Breast epithelium (tissue), 4 donors: ENCODE results near the gene SLC10A3. TPM values are rescaled to one million over a fixed set of nuclear protein-coding genes. Genes with fewer than 3 reads are reported as not detected.

Experiments
- DNase-seq, 2 donors: peaks; one replicate each; pipeline ENCODE4 v3.0.0-alpha.2; 2019; ENCODE audit warnings: low spot score in 2 of 2
- H3K27ac ChIP-seq, 2 donors: fragments of 200-600 bp; sonication (generic) in 1 of 2; one replicate each; pipeline ENCODE4 v1.5.1; 2016 to 2019; ENCODE audit warnings: mild to moderate bottlenecking in 1 of 2
- H3K27me3 ChIP-seq, 2 donors: fragments of 200-600 bp; sonication (generic) in 1 of 2; one replicate each; pipeline versions ENCODE4 v1.5.1 to v1.6.0; 2017 to 2019; ENCODE audit warnings: control low read depth in 1 of 2, mild to moderate bottlenecking in 1 of 2
- H3K36me3 ChIP-seq: fragments of 200-600 bp; one replicate; pipeline ENCODE4 v1.5.1; 2019
- H3K4me1 ChIP-seq, 2 donors: fragments of 200-600 bp; sonication (generic); one replicate each; pipeline ENCODE4 v1.5.1; 2016 to 2019; ENCODE audit warnings: control low read depth in 1 of 2
- H3K4me3 ChIP-seq, 3 donors: fragments of 200-600 bp; sonication (generic); 1 replicate in 2 of 3; 2 replicates in 1 of 3; pipeline ENCODE4 v1.5.1; 2016 to 2019; ENCODE audit warnings: mild to moderate bottlenecking in 3 of 3, moderate library complexity in 2 of 3
- H3K9me3 ChIP-seq, 2 donors: fragments of 200-600 bp; sonication (generic) in 1 of 2; one replicate each; pipeline ENCODE4 v1.5.1; 2016 to 2019; ENCODE audit warnings: control low read depth in 1 of 2
- CTCF ChIP-seq, 3 donors: fragments of 450-650 bp; IDR thresholded peaks; one replicate each; pipeline ENCODE4 v1.5.1; 2016 to 2017; ENCODE audit warnings: antibody characterized with exemption in 3 of 3, mild to moderate bottlenecking in 3 of 3, moderate library complexity in 3 of 3
- POLR2A ChIP-seq: fragments of 450-650 bp; IDR thresholded peaks from one replicate; pipeline ENCODE4 v1.6.1; 2016; ENCODE audit warnings: antibody characterized with exemption, mild to moderate bottlenecking, moderate library complexity
- POLR2AphosphoS5 ChIP-seq, 3 donors: sonication (generic); formaldehyde crosslinking; IDR thresholded peaks; one replicate each; pipeline ENCODE4 v1.6.1; 2017; ENCODE audit warnings: antibody characterized with exemption in 3 of 3
- intact Hi-C: fragments of 100-400 bp; cut with DNase I; formaldehyde crosslinking; loops from one replicate; pipeline ENCODE4 v1.15.1; 2023; ENCODE audit warnings: low total_unique reads
- total RNA-seq, 3 donors: library from RNA; depleted of rRNA; stranded (reverse); fragments of >200 nt; gene quantifications; one replicate each; pipeline ENCODE4 v1.1.0, GENCODE V29; 2016

Gene SLC10A3
- total RNA-seq, 3 donors from 2014 or later: 17.0 to 24.0 (median 19.5) TPM

- no peak for DNase-seq
- intact Hi-C loops: no loop called here
These were observed 26.7 kb downstream of the SLC10A3 start for GRCh38 chrX:154463611-154464220.

GRCh38 chrX:154462396-154462795 is 28.0 kb downstream of the SLC10A3 start:
- no peak for DNase-seq
- intact Hi-C loops: no loop called here
- Histone ChIP-seq H3K9me3 (peaks cover 0 to 3% of the 10 kb centered on the region in 2 donors), H3K4me3 (no peak overlapping the region), H3K36me3 (no peaks in the 10 kb centered on the region), H3K4me1 (no peaks in the 10 kb centered on the region), H3K27ac (no peak overlapping the region), H3K27me3 (peaks cover 0 to 29% of the 10 kb centered on the region in 2 donors)
- no peak for TF ChIP-seq POLR2AphosphoS5 (IDR thresholded peaks at IDR 0.05)
- no peak for TF ChIP-seq CTCF (IDR thresholded peaks at IDR 0.05)
- TF ChIP-seq POLR2A: no peak

More at GRCh38 chrX:154463611-154464220, 26.7 kb downstream of the SLC10A3 start:
- Histone ChIP-seq H3K27ac (no peak overlapping the region), H3K36me3 (no peaks in the 10 kb centered on the region), H3K9me3 (peaks cover 0 to 3% of the 10 kb centered on the region in 2 donors), H3K27me3 (peaks cover 0 to 29% of the 10 kb centered on the region in 2 donors), H3K4me1 (no peaks in the 10 kb centered on the region), H3K4me3 (no peak overlapping the region)
- no peak for TF ChIP-seq POLR2AphosphoS5 (IDR thresholded peaks at IDR 0.05)
- no peak for TF ChIP-seq POLR2A
- no peak for TF ChIP-seq CTCF (IDR thresholded peaks at IDR 0.05)

- no peak overlapping the region for H3K4me3 ChIP-seq
- no peak for DNase-seq
- H3K27ac ChIP-seq: no peak overlapping the region
- intact Hi-C loops: no loop called here
- TF ChIP-seq POLR2A: no peak
- no peak for TF ChIP-seq CTCF (IDR thresholded peaks at IDR 0.05)
- no peak for TF ChIP-seq POLR2AphosphoS5 (IDR thresholded peaks at IDR 0.05)
- H3K27me3 ChIP-seq: peaks cover 0 to 13% of the 10 kb centered on the region in 2 donors
- H3K9me3 ChIP-seq: peaks cover 0 to 3% of the 10 kb centered on the region in 2 donors
- H3K36me3 ChIP-seq: no peaks in the 10 kb centered on the region
- no peaks in the 10 kb centered on the region for H3K4me1 ChIP-seq
These were observed 30.1 kb downstream of the SLC10A3 start for GRCh38 chrX:154460326-154460725.

- peaks cover 0 to 9% of the 10 kb centered on the region in 2 donors for H3K27me3 ChIP-seq
- peaks cover 0 to 1% of the 10 kb centered on the region in 2 donors for H3K9me3 ChIP-seq
- no peaks in the 10 kb centered on the region for H3K4me1 ChIP-seq
- intact Hi-C loops: no loop called here
- TF ChIP-seq POLR2AphosphoS5 (IDR thresholded peaks at IDR 0.05) (no peak), CTCF (IDR thresholded peaks at IDR 0.05) (no peak), POLR2A (no peak)
- peak overlapping the region in 1 of 2 donors; percentile 0 for H3K27ac ChIP-seq
- H3K4me3 ChIP-seq: peak overlapping the region in 2 of 3 donors; percentile 61 to 80
- no peak for DNase-seq
- no peaks in the 10 kb centered on the region for H3K36me3 ChIP-seq
These were observed 30.6 kb downstream of the SLC10A3 start for GRCh38 chrX:154459832-154460231.

- peak overlapping the region in 1 of 2 donors; percentile 0 for H3K27ac ChIP-seq
- intact Hi-C loops: no loop called here
- no peaks in the 10 kb centered on the region for H3K9me3 ChIP-seq
- H3K27me3 ChIP-seq: peaks cover 0 to 4% of the 10 kb centered on the region in 2 donors
- TF ChIP-seq CTCF (IDR thresholded peaks at IDR 0.05): no peak
- TF ChIP-seq POLR2A: no peak
- no peak for TF ChIP-seq POLR2AphosphoS5 (IDR thresholded peaks at IDR 0.05)
- peak overlapping the region; percentile 55 to 80 (median 61) for H3K4me3 ChIP-seq
- H3K4me1 ChIP-seq: no peaks in the 10 kb centered on the region
- DNase-seq: no peak
- no peaks in the 10 kb centered on the region for H3K36me3 ChIP-seq
These were observed 31.3 kb downstream of the SLC10A3 start for GRCh38 chrX:154458954-154459778.
